Subcutaneous adipose tissue (tissue), 4 donors: ENCODE measurements around the gene CCSER1. TPM values are rescaled to one million over a fixed set of nuclear protein-coding genes. Genes with fewer than 3 reads are reported as not detected.

Experiments used
- CTCF ChIP-seq: fragments of 450-650 bp; IDR thresholded peaks from one replicate; pipeline ENCODE4 v1.5.1; 2016; ENCODE audit warnings: low read depth, mild to moderate bottlenecking, control low read depth, antibody characterized with exemption, moderate library complexity
- total RNA-seq, 4 donors: library from RNA; depleted of rRNA; stranded (reverse); fragments of >200 nt; gene quantifications; one replicate each; pipeline ENCODE4 v1.1.0, GENCODE V29; 2016

CCSER1 gene
- total RNA-seq, 4 donors from 2014 or later: 8.0 to 18.1 (median 16.0) TPM

DNA sequence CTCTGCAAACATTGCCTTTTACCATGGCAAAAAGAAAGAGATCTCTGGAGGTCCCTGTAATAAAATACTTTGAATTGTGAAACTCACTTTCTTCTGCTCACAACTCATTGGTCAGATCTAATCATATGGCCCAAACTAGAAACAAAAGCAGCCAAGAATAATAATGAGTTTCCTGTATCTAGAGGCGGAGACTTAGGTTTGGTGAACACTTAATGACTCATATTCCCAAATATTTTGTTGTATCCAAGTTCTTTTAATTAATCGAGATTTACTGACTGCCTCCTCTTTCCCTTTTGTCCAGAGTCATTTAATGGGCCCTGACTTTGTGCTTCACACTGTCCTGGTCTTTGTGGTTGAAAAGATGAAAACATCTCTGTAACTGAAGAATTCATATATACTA is 190.6 kb downstream of the CCSER1 start:
- TF ChIP-seq CTCF: no peak

- no peak for TF ChIP-seq CTCF
Measured at GRCh38 chr4:90318193-90318592, 191.0 kb downstream of the CCSER1 start.

- TF ChIP-seq CTCF: no peak
Measured at GRCh38 chr4:90328558-90328957, 201.4 kb downstream of the CCSER1 start.

DNA sequence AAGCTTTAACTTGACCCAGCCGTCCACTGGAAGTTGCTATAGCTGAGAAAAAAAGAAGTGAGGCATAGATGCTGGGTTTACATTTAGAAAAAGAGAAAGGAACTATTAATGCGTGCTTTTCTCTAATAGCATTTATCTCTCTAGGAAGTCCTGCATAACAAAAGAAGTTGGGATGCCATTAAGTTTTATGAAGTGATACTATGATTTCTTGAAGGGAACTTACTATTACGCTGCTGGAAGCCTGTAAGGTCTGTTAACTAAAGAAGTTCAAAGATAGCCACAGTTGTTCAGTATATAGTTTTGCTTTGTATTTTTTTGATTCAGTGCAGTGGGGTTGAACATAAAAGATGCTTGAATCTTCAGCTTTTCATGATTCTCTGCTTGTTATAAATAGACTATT is 203.4 kb downstream of the CCSER1 start:
- no peak for TF ChIP-seq CTCF

- no peak for TF ChIP-seq CTCF
Measured at GRCh38 chr4:90345549-90346215, 218.5 kb downstream of the CCSER1 start.

DNA sequence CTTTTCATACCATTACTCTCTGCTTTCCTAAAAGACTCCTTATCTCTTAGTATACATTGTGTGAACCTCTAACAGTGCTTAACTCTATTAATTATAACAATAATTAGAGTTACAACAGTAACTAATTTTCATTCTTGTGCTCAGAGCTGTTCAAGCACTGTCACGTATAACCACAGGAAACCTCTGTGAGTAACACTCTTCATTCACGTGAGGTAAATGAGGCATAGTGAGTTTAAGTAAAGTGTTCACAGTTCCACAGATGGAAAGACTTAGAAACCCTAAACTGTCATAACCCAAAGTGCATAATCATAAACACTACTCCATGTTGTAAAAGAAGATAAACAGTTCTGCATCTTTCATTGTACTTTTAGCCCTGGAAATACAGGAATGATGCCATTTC is 222.4 kb downstream of the CCSER1 start:
- no peak for TF ChIP-seq CTCF

GRCh38 chr4:90357117-90357710 is 230.0 kb downstream of the CCSER1 start:
- TF ChIP-seq CTCF: no peak
